ENCODE data around the gene LSM4. TPM values are rescaled to one million over a fixed set of nuclear protein-coding genes. Genes with fewer than 3 reads are reported as not detected.
"Not testable (repeated sequence)": the region's sequence is repeated elsewhere in the genome, so short reads cannot be mapped to it uniquely, and the experiment has no call there.

Gene LSM4
- total and polyA plus RNA-seq, 2 donors (not counting 3 experiments of a cell fraction or from before 2014, with no cell fraction given), result 118 to 119 TPM

DNA sequence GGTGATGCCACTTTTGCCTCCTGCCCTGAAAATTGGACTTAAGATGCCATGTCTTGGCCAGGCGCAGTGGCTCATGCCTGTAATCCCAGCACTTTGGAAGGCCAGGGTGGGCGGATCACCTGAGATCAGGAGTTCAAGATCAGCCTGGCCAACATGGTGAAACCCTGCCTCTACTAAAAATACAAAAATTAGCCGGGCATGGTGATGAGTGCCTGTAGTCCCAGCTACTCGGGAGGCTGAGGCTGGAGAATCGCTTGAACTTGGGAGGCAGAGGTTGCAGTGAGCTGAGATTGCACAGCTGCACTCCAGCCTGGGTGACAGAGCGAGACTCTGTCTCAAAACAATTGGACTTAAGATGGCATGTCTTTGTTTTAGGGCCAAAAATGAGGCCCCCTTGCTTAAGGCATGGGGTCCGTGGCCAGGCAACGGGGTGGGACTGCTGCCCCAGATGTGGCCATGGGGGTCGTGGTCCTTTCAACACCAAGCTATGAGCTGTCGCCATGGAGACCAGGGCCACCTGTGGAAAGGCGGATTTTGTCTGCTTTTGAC is 41.5 kb upstream of the LSM4 start:
- Histone ChIP-seq H3K4me2 (ENCODE audit: insufficient read depth, low read length) (peak overlapping the region; percentile 36), H3K27ac (ENCODE audit: insufficient read depth, low read depth, low read length) (peak overlapping the region; percentile 91), H3K9ac (replicated peaks; ENCODE audit: extremely low read depth, insufficient read depth, low read length) (peak overlapping the region; percentile 80), H3K4me1 (ENCODE audit: control insufficient read depth, extremely low read depth, insufficient read depth, low read length) (peaks cover 28% of the 10 kb centered on the region)
- POLR2A ChIA-PET, result interaction anchor here (0.5 to 6.5 kb wide), 4 partner anchors 10 to 84 kb away, joined by 4 to 87 read pairs (median 14); partner anchors contain the start of genes GDF15 and JUND
- FAIRE-seq; H4K20me1 ChIP-seq (replicated peaks; ENCODE audit: control insufficient read depth, extremely low read depth, insufficient read depth, low read length); H3K79me2 ChIP-seq (ENCODE audit: control insufficient read depth, insufficient read depth, low read length); H3K9me3 ChIP-seq (replicated peaks; ENCODE audit: control insufficient read depth, insufficient read depth, low read length); DNase-seq (ENCODE audit: low read depth, low spot score); H3K9me1 ChIP-seq (replicated peaks; ENCODE audit: control insufficient read depth, extremely low read depth, insufficient read depth, low read length); H3K4me3 ChIP-seq (replicated peaks in 1 of 3; ENCODE audit: insufficient read depth in 1 of 3, low read depth in 1 of 3, low read length in 3 of 3); H3K27me3 ChIP-seq (ENCODE audit: control insufficient read depth in 2 of 2, insufficient read depth in 2 of 2, low read length in 2 of 2); H2AFZ ChIP-seq (ENCODE audit: low read depth, low read length); H3K36me3 ChIP-seq (ENCODE audit: control insufficient read depth in 2 of 2, extremely low read depth in 1 of 2, insufficient read depth in 2 of 2, low read length in 2 of 2); dilution Hi-C loops (cut with MboI; ENCODE audit: extremely low pct_ligation_motif_present, low sequenced_read_pairs): not testable (repeated sequence)
- TSS peak; percentile 95 for BruUV-seq (replicated peaks)
- intact Hi-C loops (cut with micrococcal nuclease), result loop anchor here (2.0 kb wide), 1 partner anchor 52 kb away; no protein-coding TSS in a partner anchor
- CTCF ChIA-PET, result interaction anchor here (0.9 to 3.6 kb wide), 9 partner anchors 9 to 85 kb away, joined by 3 to 52 read pairs (median 3); partner anchors contain the start of gene GDF15

DNA sequence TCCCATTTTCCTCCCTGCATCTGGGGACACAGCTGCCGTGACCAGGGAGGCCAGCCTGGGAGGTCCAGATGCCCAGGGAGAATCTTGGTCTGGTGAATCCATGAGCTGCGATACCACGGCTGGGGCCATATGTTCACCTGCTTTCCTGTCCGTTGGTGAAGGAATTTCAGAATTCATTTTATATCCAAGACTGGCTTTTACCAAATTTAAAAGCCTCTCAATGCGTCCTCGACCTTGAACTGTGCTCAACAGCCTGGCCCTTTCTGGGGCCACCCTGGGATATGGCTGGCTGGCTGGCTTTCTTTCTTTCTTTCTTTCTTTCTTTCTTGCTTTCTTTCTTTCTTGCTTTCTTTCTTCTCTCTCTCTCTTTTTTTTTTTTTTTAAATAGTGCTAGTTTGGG is 40.9 kb upstream of the LSM4 start:
- H3K9ac ChIP-seq (replicated peaks; ENCODE audit: extremely low read depth, insufficient read depth, low read length), result peak overlapping the region; percentile 80
- H3K27ac ChIP-seq (ENCODE audit: insufficient read depth, low read depth, low read length), result peak overlapping the region; percentile 91
- intact Hi-C loops (cut with micrococcal nuclease), result loop anchor here (2.0 kb wide), 1 partner anchor 53 kb away; no protein-coding TSS in a partner anchor

More for the DNA sequence above, 40.9 kb upstream of the LSM4 start:
- Histone ChIP-seq H4K20me1 (replicated peaks; ENCODE audit: control insufficient read depth, extremely low read depth, insufficient read depth, low read length) (no peaks in the 10 kb centered on the region), H3K27me3 (ENCODE audit: control insufficient read depth in 2 of 2, insufficient read depth in 2 of 2, low read length in 2 of 2) (no peaks in the 10 kb centered on the region), H3K4me3 (replicated peaks in 1 of 3; ENCODE audit: insufficient read depth in 1 of 3, low read depth in 1 of 3, low read length in 3 of 3) (no peak overlapping the region), H3K4me1 (ENCODE audit: control insufficient read depth, extremely low read depth, insufficient read depth, low read length) (peaks cover 28% of the 10 kb centered on the region), H3K36me3 (ENCODE audit: control insufficient read depth in 2 of 2, extremely low read depth in 1 of 2, insufficient read depth in 2 of 2, low read length in 2 of 2) (no peaks in the 10 kb centered on the region), H3K4me2 (ENCODE audit: insufficient read depth, low read length) (no peak overlapping the region), H3K79me2 (ENCODE audit: control insufficient read depth, insufficient read depth, low read length) (no peaks in the 10 kb centered on the region), H3K9me3 (replicated peaks; ENCODE audit: control insufficient read depth, insufficient read depth, low read length) (no peaks in the 10 kb centered on the region), H3K9me1 (replicated peaks; ENCODE audit: control insufficient read depth, extremely low read depth, insufficient read depth, low read length) (no peaks in the 10 kb centered on the region), H2AFZ (ENCODE audit: low read depth, low read length) (no peak overlapping the region)
- DNase-seq (ENCODE audit: low read depth, low spot score) (no peak), FAIRE-seq (no peak)
- no TSS peak for BruUV-seq (replicated peaks)
- dilution Hi-C loops (cut with MboI; ENCODE audit: extremely low pct_ligation_motif_present, low sequenced_read_pairs), result no loop called here
- CTCF ChIA-PET, result interaction anchor here (1.1 to 3.6 kb wide), 7 partner anchors 9 to 84 kb away, joined by 3 to 52 read pairs (median 8); partner anchors contain the start of gene GDF15
- POLR2A ChIA-PET, result interaction anchor here (2.8 to 6.5 kb wide), 3 partner anchors 11 to 83 kb away, joined by 13 to 87 read pairs (median 15); partner anchors contain the start of genes GDF15 and JUND
- TF ChIP-seq FOS (IDR thresholded peaks at IDR 0.05; ENCODE audit: borderline replicate concordance, insufficient read depth, low read length) (no peak), POLR2A (IDR thresholded peaks at IDR 0.05; ENCODE audit: low read depth, low read length) (no peak), POLR2AphosphoS5 (IDR thresholded peaks at IDR 0.05; ENCODE audit: insufficient read depth, low read depth, low read length) (no peak), MYC (IDR thresholded peaks at IDR 0.05; ENCODE audit: low read depth, low read length) (no peak), JUN (IDR thresholded peaks at IDR 0.05; ENCODE audit: borderline replicate concordance, insufficient read depth, insufficient read length, low read depth) (no peak), GATA2 (IDR thresholded peaks at IDR 0.05; ENCODE audit: insufficient read depth, insufficient read length, low read depth, low read length) (no peak), EZH2 (IDR thresholded peaks at IDR 0.05; ENCODE audit: borderline replicate concordance, low read depth, low read length, severe bottlenecking) (no peak)
- TF ChIP-seq, protein P1, sequence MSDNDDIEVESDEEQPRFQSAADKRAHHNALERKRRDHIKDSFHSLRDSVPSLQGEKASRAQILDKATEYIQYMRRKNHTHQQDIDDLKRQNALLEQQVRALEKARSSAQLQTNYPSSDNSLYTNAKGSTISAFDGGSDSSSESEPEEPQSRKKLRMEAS (IDR thresholded peaks at IDR 0.05; ENCODE audit: insufficient read depth, insufficient read length), result no peak
- TF ChIP-seq, protein P2, sequence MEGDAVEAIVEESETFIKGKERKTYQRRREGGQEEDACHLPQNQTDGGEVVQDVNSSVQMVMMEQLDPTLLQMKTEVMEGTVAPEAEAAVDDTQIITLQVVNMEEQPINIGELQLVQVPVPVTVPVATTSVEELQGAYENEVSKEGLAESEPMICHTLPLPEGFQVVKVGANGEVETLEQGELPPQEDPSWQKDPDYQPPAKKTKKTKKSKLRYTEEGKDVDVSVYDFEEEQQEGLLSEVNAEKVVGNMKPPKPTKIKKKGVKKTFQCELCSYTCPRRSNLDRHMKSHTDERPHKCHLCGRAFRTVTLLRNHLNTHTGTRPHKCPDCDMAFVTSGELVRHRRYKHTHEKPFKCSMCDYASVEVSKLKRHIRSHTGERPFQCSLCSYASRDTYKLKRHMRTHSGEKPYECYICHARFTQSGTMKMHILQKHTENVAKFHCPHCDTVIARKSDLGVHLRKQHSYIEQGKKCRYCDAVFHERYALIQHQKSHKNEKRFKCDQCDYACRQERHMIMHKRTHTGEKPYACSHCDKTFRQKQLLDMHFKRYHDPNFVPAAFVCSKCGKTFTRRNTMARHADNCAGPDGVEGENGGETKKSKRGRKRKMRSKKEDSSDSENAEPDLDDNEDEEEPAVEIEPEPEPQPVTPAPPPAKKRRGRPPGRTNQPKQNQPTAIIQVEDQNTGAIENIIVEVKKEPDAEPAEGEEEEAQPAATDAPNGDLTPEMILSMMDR (IDR thresholded peaks at IDR 0.05; ENCODE audit: extremely low read depth in 1 of 2, insufficient read depth in 1 of 2, low read depth in 1 of 2, low read length in 2 of 2), result no peak
